ENCODE results near the gene KLHDC7B.
"Not testable (repeated sequence)": the region's sequence is repeated elsewhere in the genome, so short reads cannot be mapped to it uniquely, and the experiment has no call there.

Gene KLHDC7B

GRCh38 chr22:50517495-50518260 lies 28.0 kb upstream of the KLHDC7B start:
- H3K4me3 ChIP-seq (ENCODE audit: control insufficient read depth, low read depth, low read length) = no peak overlapping the region
- DNase-seq (ENCODE audit: low read depth) = no peak
- TF ChIP-seq CTCF (conservative IDR thresholded peaks at IDR 0.05; ENCODE audit: control insufficient read depth, insufficient read depth, low read depth, low read length) = no peak

- no peak overlapping the region for H3K4me3 ChIP-seq (ENCODE audit: control insufficient read depth, low read depth, low read length)
- no peak for TF ChIP-seq CTCF (conservative IDR thresholded peaks at IDR 0.05; ENCODE audit: control insufficient read depth, insufficient read depth, low read depth, low read length)
- DNase-seq (ENCODE audit: low read depth) = no peak
Observed at GRCh38 chr22:50518606-50519005, 27.1 kb upstream of the KLHDC7B start.

GRCh38 chr22:50519151-50519550 lies 26.5 kb upstream of the KLHDC7B start:
- no peak for TF ChIP-seq CTCF (conservative IDR thresholded peaks at IDR 0.05; ENCODE audit: control insufficient read depth, insufficient read depth, low read depth, low read length)
- no peak overlapping the region for H3K4me3 ChIP-seq (ENCODE audit: control insufficient read depth, low read depth, low read length)
- DNase-seq (ENCODE audit: low read depth) = no peak

GRCh38 chr22:50520184-50520583 lies 25.5 kb upstream of the KLHDC7B start:
- H3K4me3 ChIP-seq (ENCODE audit: control insufficient read depth, low read depth, low read length); DNase-seq (ENCODE audit: low read depth): not testable (repeated sequence)

GRCh38 chr22:50520826-50521453 lies 24.8 kb upstream of the KLHDC7B start:
- DNase-seq (ENCODE audit: low read depth) = no peak
- TF ChIP-seq CTCF (conservative IDR thresholded peaks at IDR 0.05; ENCODE audit: control insufficient read depth, insufficient read depth, low read depth, low read length) = no peak
- H3K4me3 ChIP-seq (ENCODE audit: control insufficient read depth, low read depth, low read length) = no peak overlapping the region

- no peak for DNase-seq (ENCODE audit: low read depth)
- TF ChIP-seq CTCF (conservative IDR thresholded peaks at IDR 0.05; ENCODE audit: control insufficient read depth, insufficient read depth, low read depth, low read length) = no peak
- no peak overlapping the region for H3K4me3 ChIP-seq (ENCODE audit: control insufficient read depth, low read depth, low read length)
Observed at GRCh38 chr22:50521710-50522109, 24.0 kb upstream of the KLHDC7B start.

GRCh38 chr22:50522208-50522805 lies 23.4 kb upstream of the KLHDC7B start:
- TF ChIP-seq CTCF (conservative IDR thresholded peaks at IDR 0.05; ENCODE audit: control insufficient read depth, insufficient read depth, low read depth, low read length) = no peak

More at GRCh38 chr22:50522208-50522805, 23.4 kb upstream of the KLHDC7B start:
- no peak for DNase-seq (ENCODE audit: low read depth)
- H3K4me3 ChIP-seq (ENCODE audit: control insufficient read depth, low read depth, low read length) = no peak overlapping the region
